Mesendoderm (in vitro differentiated cells): Measurements from ENCODE around the gene FAM83D.

Experiments used
- DNase-seq: peaks from one replicate; pipeline ENCODE4 v3.0.0; 2013
- H2AK5ac ChIP-seq: 2 replicates; pipeline ENCODE4 v1.6.1; 2013; ENCODE audit warnings: low read length, inconsistent platforms
- H2BK120ac ChIP-seq: 2 replicates; pipeline ENCODE4 v1.6.1; 2013; ENCODE audit warnings: low read depth, mild to moderate bottlenecking, low read length, moderate library complexity, mixed read lengths
- H2BK15ac ChIP-seq: replicated peaks from 2 replicates; pipeline ENCODE4 v1.6.1; 2013; ENCODE audit warnings: low read depth, mild to moderate bottlenecking, moderate library complexity
- H2BK5ac ChIP-seq: 2 replicates; pipeline ENCODE4 v1.6.1; 2013; ENCODE audit warnings: low read length, inconsistent platforms
- H3K18ac ChIP-seq: 2 replicates; pipeline ENCODE4 v1.6.1; 2013; ENCODE audit warnings: mild to moderate bottlenecking, low read length, mixed read lengths
- H3K23ac ChIP-seq: one replicate; pipeline ENCODE4 v1.6.1; 2013; ENCODE audit warnings: low read length
- H3K27ac ChIP-seq: 2 replicates; pipeline ENCODE4 v1.5.1; 2013; ENCODE audit warnings: low read depth, mild to moderate bottlenecking, inconsistent platforms, low read length, moderate library complexity
- H3K27me3 ChIP-seq: 2 replicates; pipeline ENCODE4 v1.6.1; 2013; ENCODE audit warnings: low read length, control low read depth, mild to moderate bottlenecking, inconsistent platforms; ENCODE audit not compliant: insufficient read depth, poor library complexity
- H3K36me3 ChIP-seq: 2 replicates; pipeline ENCODE4 v1.6.1; 2013; ENCODE audit warnings: low read length, inconsistent platforms; ENCODE audit not compliant: control insufficient read depth, insufficient read depth
- H3K4ac ChIP-seq: one replicate; pipeline ENCODE4 v1.6.1; 2013; ENCODE audit warnings: low read depth, mild to moderate bottlenecking, low read length, moderate library complexity
- H3K4me1 ChIP-seq: 2 replicates; pipeline ENCODE4 v1.6.1; 2013; ENCODE audit warnings: low read depth, low read length, inconsistent platforms; ENCODE audit not compliant: control insufficient read depth
- H3K4me2 ChIP-seq: 2 replicates; pipeline ENCODE4 v1.6.1; 2013; ENCODE audit warnings: low read length
- H3K4me3 ChIP-seq: 2 replicates; pipeline ENCODE4 v1.5.1; 2013; ENCODE audit warnings: mild to moderate bottlenecking, low read length
- H3K56ac ChIP-seq: one replicate; pipeline ENCODE4 v1.6.1; 2013; ENCODE audit warnings: low read length
- H3K79me1 ChIP-seq: 2 replicates; pipeline ENCODE4 v1.6.1; 2013; ENCODE audit warnings: low read length, inconsistent platforms
- H3K79me2 ChIP-seq: 2 replicates; pipeline ENCODE4 v1.6.1; 2013; ENCODE audit warnings: mild to moderate bottlenecking, low read length; ENCODE audit not compliant: control insufficient read depth, insufficient read depth
- H3K9ac ChIP-seq: 2 replicates; pipeline ENCODE4 v1.6.1; 2013; ENCODE audit warnings: low read length, inconsistent platforms
- H4K5ac ChIP-seq: one replicate; pipeline ENCODE4 v1.6.1; 2013; ENCODE audit warnings: low read length
- H4K8ac ChIP-seq: one replicate; pipeline ENCODE4 v1.6.1; 2013; ENCODE audit warnings: low read depth, mild to moderate bottlenecking, control low read depth, low read length, moderate library complexity
- WGBS: extraction: QIAGEN DNeasy Blood & Tissue Kit; methylation state at CpG from one replicate; pipeline ENCODE4 v1.1.7; 2013; ENCODE audit warnings: low lambda C conversion rate, missing lambda C conversion rate; ENCODE audit not compliant: insufficient coverage; ENCODE audit errors: extremely low coverage; 5-methylcytosine and 5-hydroxymethylcytosine counted together

The FAM83D gene

DNA sequence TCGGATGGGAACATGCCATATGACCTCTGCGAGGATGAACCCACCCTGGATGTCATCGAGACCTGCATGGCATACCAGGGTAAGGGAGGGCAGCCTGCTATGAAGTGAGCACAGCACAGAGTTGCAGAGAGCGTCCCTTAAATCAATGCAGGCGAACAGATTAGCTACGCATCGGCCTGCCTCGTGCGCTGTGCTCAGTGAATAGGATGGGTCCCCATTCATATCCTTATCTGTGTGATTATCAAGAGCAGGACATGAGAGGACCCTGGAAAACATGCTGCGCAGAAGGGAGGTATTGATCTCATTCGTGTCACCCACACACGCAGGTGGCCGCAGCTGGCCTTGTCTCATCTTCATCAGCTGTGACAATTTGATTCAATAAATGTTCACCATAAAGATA lies 25.6 kb upstream of the FAM83D start:
- no peak overlapping the region for H4K5ac ChIP-seq
- H3K4ac ChIP-seq = no peak overlapping the region
- no CpG with 5 or more reads among the region's 13 CpGs for WGBS
- no peak overlapping the region for H2BK5ac ChIP-seq
- no peaks in the 10 kb centered on the region for H3K27me3 ChIP-seq
- no peak overlapping the region for H3K56ac ChIP-seq
- no peak overlapping the region for H3K18ac ChIP-seq
- no peaks in the 10 kb centered on the region for H3K4me1 ChIP-seq
- no peak for DNase-seq
- no peaks in the 10 kb centered on the region for H3K36me3 ChIP-seq
- no peak overlapping the region for H3K9ac ChIP-seq
- H3K4me3 ChIP-seq = no peak overlapping the region
- no peaks in the 10 kb centered on the region for H3K79me2 ChIP-seq
- H3K23ac ChIP-seq = no peak overlapping the region
- no peak overlapping the region for H3K27ac ChIP-seq
- no peak overlapping the region for H2BK120ac ChIP-seq
- no peak overlapping the region for H2AK5ac ChIP-seq
- no peak overlapping the region for H2BK15ac ChIP-seq
- no peak overlapping the region for H3K4me2 ChIP-seq
- no peak overlapping the region for H4K8ac ChIP-seq
- no peaks in the 10 kb centered on the region for H3K79me1 ChIP-seq

DNA sequence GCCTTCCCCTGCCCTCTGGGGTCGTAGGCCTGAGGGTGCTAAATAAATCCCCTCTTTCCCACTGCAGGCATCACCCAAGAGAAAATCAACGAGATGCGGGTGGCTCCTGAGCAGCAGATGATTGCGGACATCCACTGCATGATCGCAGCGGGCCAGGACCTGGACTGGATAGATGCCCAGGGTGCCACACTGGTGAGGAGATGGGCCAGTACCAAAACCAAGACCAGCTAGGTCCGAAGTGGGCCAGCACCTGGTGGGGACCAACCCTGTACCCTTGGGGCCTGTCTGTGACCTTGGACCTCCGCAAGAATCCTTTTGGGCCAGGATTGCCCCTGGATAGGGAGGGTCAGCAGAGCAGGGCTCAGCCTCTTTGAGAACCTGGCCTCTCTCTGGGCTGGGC lies 23.6 kb upstream of the FAM83D start:
- Histone ChIP-seq H3K36me3 (no peaks in the 10 kb centered on the region), H3K4me3 (no peak overlapping the region), H3K4ac (no peak overlapping the region)

DNA sequence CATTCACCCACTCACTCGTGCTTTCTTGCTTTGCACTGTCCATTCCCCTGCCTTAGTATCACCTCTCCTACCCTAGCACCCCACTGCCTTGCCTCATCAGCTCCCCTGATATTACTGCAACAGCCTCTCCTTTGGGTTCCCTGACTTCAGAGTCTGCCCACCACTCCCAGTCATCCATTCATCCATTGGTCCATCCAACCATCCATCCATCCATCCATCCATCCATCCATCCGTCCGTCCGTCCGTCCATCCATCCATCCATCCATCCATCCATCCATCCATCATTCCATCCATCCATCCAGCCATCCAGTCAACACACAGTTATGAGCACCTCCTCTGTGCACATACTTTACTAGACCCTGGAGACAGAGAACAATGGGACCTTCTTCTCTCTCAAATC lies 22.9 kb upstream of the FAM83D start:
- H2BK120ac ChIP-seq = no peak overlapping the region
- H3K36me3 ChIP-seq = no peaks in the 10 kb centered on the region
- H3K56ac ChIP-seq = no peak overlapping the region
- no peak overlapping the region for H2BK5ac ChIP-seq
- H3K4me1 ChIP-seq = no peaks in the 10 kb centered on the region
- no peak overlapping the region for H3K9ac ChIP-seq
- H2AK5ac ChIP-seq = no peak overlapping the region
- no peak overlapping the region for H3K4me2 ChIP-seq
- no peaks in the 10 kb centered on the region for H3K79me2 ChIP-seq
- no peaks in the 10 kb centered on the region for H3K27me3 ChIP-seq
- H4K5ac ChIP-seq = no peak overlapping the region
- WGBS = no CpG with 5 or more reads among the region's 5 CpGs
- H3K4ac ChIP-seq = no peak overlapping the region
- no peak for DNase-seq
- H3K4me3 ChIP-seq = no peak overlapping the region
- no peaks in the 10 kb centered on the region for H3K79me1 ChIP-seq
- no peak overlapping the region for H2BK15ac ChIP-seq
- no peak overlapping the region for H3K23ac ChIP-seq
- H3K27ac ChIP-seq = no peak overlapping the region
- H4K8ac ChIP-seq = no peak overlapping the region
- H3K18ac ChIP-seq = no peak overlapping the region

More for the DNA sequence above, 23.6 kb upstream of the FAM83D start:
- H3K56ac ChIP-seq = no peak overlapping the region
- no peak overlapping the region for H4K8ac ChIP-seq
- no peaks in the 10 kb centered on the region for H3K79me1 ChIP-seq
- H3K9ac ChIP-seq = no peak overlapping the region
- no peak overlapping the region for H2BK120ac ChIP-seq
- DNase-seq = no peak
- H2BK15ac ChIP-seq = no peak overlapping the region
- H3K27ac ChIP-seq = no peak overlapping the region
- H3K4me2 ChIP-seq = no peak overlapping the region
- H3K79me2 ChIP-seq = no peaks in the 10 kb centered on the region
- H3K23ac ChIP-seq = no peak overlapping the region
- no peaks in the 10 kb centered on the region for H3K4me1 ChIP-seq
- no peak overlapping the region for H2AK5ac ChIP-seq
- no peak overlapping the region for H4K5ac ChIP-seq
- H2BK5ac ChIP-seq = no peak overlapping the region
- no peak overlapping the region for H3K18ac ChIP-seq
- WGBS = no CpG with 5 or more reads among the region's 8 CpGs
- H3K27me3 ChIP-seq = no peaks in the 10 kb centered on the region

DNA sequence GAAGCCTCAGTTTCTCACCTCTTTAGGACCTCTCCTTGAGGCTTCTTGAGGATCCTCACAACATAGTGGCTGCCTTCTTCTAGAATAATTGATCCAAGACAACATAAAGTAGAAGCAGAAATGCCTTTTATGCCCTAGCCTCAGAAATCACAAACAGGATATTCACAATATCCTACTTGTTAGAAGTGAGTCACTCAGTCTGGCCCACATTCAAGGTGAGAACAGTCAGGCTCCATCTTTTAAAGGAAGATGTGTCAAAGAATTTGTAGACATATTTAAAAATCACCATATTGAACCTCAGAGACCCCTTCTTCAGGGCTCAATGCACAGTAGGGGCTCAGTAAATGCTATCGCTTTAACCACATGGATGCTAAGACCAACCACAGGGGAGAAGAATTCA lies 20.8 kb upstream of the FAM83D start:
- Histone ChIP-seq H3K79me2 (no peaks in the 10 kb centered on the region), H2BK15ac (no peak overlapping the region), H3K4me1 (no peaks in the 10 kb centered on the region), H4K5ac (no peak overlapping the region), H3K4me2 (no peak overlapping the region), H2AK5ac (no peak overlapping the region), H4K8ac (no peak overlapping the region), H3K9ac (no peak overlapping the region), H2BK120ac (no peak overlapping the region), H3K27ac (no peak overlapping the region), H3K23ac (no peak overlapping the region), H3K27me3 (no peaks in the 10 kb centered on the region), H3K56ac (no peak overlapping the region), H3K4ac (no peak overlapping the region), H3K79me1 (no peaks in the 10 kb centered on the region), H2BK5ac (no peak overlapping the region), H3K18ac (no peak overlapping the region), H3K4me3 (no peak overlapping the region), H3K36me3 (no peaks in the 10 kb centered on the region)
- no CpG with 5 or more reads among the region's 1 CpG for WGBS
- DNase-seq = no peak

DNA sequence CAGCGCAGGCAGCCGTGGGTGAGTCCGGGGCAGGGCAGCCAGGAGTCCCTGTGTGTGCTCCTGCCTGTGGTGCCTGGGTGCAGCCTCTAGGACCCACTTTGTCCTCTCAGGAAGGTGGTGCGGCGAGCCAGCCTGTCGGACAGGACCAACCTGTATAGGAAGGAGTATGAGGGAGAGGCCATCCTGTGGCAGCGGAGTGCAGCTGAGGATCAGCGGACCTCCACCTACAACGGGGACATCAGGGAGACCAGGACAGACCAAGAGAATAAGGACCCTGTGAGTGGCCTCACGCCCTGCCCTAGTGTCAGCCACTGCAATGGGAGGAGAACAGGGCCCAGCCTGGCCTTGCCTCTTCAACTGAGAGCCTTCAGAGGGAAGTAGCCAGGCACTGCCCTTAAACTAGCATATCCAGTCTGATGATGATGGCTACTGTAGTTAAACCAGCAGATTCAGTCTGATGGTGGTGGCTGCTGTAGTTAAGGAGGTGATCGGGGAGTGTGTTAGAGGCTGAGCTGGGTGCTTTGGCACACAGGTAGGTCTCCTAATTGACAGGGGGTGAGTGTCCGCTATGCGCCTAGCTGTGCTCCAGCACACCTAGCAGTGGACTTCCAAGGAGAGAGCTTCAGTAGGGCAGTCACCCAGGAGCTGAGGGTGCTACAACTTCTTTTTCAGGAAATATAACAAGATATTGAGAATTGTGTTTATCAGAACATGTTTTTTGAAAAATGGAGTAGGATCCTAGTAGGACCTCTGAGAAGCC lies 18.1 kb upstream of the FAM83D start:
- no peak overlapping the region for H3K4me2 ChIP-seq
- no CpG with 5 or more reads among the region's 13 CpGs for WGBS
- DNase-seq = no peak
- no peak overlapping the region for H2BK120ac ChIP-seq
- H3K9ac ChIP-seq = no peak overlapping the region
- no peaks in the 10 kb centered on the region for H3K27me3 ChIP-seq
- no peak overlapping the region for H4K5ac ChIP-seq
- no peak overlapping the region for H2BK5ac ChIP-seq
- H3K4me3 ChIP-seq = no peak overlapping the region
- no peak overlapping the region for H3K4ac ChIP-seq
- no peak overlapping the region for H3K56ac ChIP-seq
- H3K79me1 ChIP-seq = no peaks in the 10 kb centered on the region
- H3K4me1 ChIP-seq = no peaks in the 10 kb centered on the region
- H3K18ac ChIP-seq = no peak overlapping the region
- no peaks in the 10 kb centered on the region for H3K79me2 ChIP-seq
- no peak overlapping the region for H4K8ac ChIP-seq
- H2AK5ac ChIP-seq = no peak overlapping the region
- H3K23ac ChIP-seq = no peak overlapping the region
- no peaks in the 10 kb centered on the region for H3K36me3 ChIP-seq
- no peak overlapping the region for H2BK15ac ChIP-seq
- H3K27ac ChIP-seq = no peak overlapping the region

DNA sequence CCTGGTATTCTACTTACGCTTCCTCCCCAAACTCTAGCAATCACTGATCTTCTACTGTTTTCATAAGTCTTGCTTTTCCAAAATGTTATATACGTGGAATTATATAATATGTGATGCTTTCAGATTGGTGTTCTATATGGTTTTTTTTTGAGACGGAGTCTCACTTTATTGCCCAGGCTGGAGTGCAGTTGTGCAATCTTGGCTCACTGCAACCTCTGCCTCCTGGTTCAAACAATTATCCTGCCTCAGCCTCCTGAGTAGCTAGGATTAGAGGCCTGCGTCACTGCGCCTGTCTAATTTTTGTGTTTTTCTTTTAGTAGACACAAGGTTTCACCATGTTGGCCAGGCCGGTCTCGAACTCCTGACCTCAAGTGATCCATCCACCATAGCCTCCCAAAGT lies 10.9 kb upstream of the FAM83D start:
- no peak overlapping the region for H3K4ac ChIP-seq

More for the DNA sequence above, 10.9 kb upstream of the FAM83D start:
- DNase-seq = no peak
- no peak overlapping the region for H2BK5ac ChIP-seq
- no peak overlapping the region for H3K23ac ChIP-seq
- WGBS = no CpG with 5 or more reads among the region's 7 CpGs
- H3K79me2 ChIP-seq = no peaks in the 10 kb centered on the region
- no peak overlapping the region for H3K18ac ChIP-seq
- H2BK15ac ChIP-seq = no peak overlapping the region
- H3K9ac ChIP-seq = no peak overlapping the region
- no peak overlapping the region for H3K27ac ChIP-seq
- no peaks in the 10 kb centered on the region for H3K4me1 ChIP-seq
- no peaks in the 10 kb centered on the region for H3K36me3 ChIP-seq
- H3K4me2 ChIP-seq = no peak overlapping the region
- no peaks in the 10 kb centered on the region for H3K79me1 ChIP-seq
- H4K8ac ChIP-seq = no peak overlapping the region
- no peak overlapping the region for H4K5ac ChIP-seq
- H2BK120ac ChIP-seq = no peak overlapping the region
- H3K27me3 ChIP-seq = no peaks in the 10 kb centered on the region
- no peak overlapping the region for H2AK5ac ChIP-seq
- no peak overlapping the region for H3K4me3 ChIP-seq
- no peak overlapping the region for H3K56ac ChIP-seq
